HT1080 (cell line): ENCODE data around the gene PTCH2. TPM values are rescaled to one million over a fixed set of nuclear protein-coding genes. Genes with fewer than 3 reads are reported as not detected.
A peak's percentile ranks its signal among the peaks of the same experiment; 100 is the strongest.
"Not testable (repeated sequence)": the region's sequence is repeated elsewhere in the genome, so short reads cannot be mapped to it uniquely, and the experiment has no call there.

Experiments
- DNase-seq: peaks from one replicate; pipeline ENCODE4 v3.0.0-alpha.2; 2015; ENCODE audit warnings: low read depth
- total RNA-seq: library from RNA; depleted of rRNA; stranded (reverse); fragments of >200 nt; shearing (Covaris generic); gene quantifications from 2 replicates; pipeline ENCODE4 v1.2.3, GENCODE V29; 2014

Gene PTCH2
- total RNA-seq, 1 experiment from 2014 or later = not detected

DNA sequence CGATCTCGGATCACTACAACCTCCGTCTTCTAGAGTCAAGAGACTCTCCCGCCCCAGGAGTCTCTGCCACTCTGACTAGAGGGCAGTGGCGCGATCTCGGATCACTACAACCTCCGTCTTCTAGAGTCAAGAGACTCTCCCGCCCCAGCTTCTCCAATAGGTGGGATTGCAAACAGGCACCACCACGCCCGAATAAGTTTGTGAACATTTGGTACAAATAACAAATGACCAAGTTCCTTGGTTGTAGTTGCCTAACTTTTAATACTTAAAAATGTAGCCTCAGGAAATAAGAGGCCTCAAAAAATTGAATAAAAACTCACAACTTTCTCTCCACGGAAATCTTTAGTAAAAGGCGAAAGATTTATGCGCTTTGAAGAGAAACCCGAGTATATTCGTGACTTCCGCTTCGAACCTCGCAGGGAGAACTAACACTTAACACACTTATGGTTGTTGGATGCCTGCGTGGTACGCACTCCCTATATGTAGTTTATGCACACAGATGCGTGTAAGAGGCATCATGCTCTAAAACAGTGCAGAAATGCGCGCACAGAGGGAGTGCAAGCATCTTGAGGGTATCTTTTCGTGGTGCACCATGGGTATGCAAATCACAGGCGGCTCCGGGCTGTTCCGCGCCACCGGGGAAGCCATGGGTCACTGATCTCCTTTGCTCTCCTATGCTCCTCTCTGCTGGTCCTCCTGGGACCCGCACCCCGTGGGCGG is 23.3 kb downstream of the PTCH2 start:
- peak; percentile 95 for DNase-seq

- DNase-seq = no peak
Observed at GRCh38 chr1:44819196-44819607, 23.9 kb downstream of the PTCH2 start.

DNA sequence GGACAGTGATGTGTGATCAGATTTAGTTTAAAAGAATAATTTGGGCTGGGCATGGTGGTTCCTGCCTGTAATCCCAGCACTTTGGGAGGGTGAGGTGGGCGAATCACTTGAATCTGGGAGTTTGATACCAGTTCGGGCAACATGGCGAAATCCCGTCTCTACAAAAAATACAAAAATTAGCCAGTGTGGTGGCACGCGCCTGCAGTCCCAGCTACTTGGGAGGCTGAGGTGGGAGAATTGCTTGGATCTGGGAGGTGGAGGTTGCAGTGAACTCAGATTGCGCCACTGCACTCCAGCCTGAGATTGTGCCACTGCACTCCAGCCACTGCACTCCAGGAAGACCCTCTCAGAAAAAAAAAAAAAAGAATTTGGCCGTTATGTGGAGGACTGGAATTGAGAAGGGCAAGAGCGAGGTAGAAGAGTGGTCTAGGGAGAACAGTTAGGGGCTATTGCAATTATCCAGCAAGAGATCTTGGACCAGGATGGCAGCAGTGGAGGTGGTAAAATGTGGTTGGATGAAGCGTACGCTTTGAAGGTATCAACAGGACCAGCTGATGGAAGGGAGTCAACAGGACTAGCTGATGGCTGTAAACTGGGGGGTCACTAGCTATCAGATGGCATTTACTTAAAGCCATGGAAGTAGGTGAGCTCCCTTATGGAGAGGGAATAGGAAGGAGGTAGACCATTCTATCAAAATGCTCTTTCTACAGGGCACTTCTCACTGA is 25.1 kb downstream of the PTCH2 start:
- DNase-seq = no peak

DNA sequence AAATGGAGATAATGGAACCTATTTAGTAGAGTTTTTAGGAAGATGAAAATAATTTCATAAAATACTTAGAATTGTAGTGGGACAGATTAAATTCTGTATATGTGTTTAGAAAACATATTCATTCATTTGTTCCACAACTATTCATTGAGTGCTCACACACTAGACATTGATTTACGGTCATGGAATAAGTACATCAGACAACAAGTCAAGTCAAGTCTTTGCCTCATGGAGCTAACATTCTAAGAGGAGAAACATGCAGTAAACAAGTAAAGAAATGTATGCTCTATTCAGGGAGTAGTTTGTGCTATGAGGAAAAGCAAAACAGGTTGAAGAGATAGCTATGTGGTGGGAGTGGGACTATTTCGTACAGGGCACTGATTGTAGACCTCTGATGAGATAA is 25.7 kb downstream of the PTCH2 start:
- no peak for DNase-seq

DNA sequence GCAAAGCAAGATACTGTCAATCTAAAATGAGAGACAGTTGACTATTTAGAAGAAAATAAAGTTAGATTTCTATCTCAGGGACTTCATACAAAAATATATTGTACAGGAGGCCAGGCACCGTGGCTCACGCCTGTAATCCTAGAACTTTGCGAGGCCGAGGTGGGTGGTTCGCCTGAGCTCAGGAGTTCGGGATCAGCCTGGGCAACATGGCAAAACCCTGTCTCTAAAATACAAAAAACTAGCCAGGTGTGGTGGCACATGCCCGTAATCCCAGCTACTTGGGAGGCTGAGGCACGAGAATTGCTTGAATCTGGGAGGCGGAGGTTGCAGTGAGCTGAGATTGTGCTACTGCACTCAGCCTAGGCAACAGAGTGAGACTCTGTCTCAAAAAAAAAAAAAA is 27.1 kb downstream of the PTCH2 start:
- DNase-seq = not testable (repeated sequence)

- DNase-seq = no peak
Observed at GRCh38 chr1:44812822-44813543, 30.1 kb downstream of the PTCH2 start.

DNA sequence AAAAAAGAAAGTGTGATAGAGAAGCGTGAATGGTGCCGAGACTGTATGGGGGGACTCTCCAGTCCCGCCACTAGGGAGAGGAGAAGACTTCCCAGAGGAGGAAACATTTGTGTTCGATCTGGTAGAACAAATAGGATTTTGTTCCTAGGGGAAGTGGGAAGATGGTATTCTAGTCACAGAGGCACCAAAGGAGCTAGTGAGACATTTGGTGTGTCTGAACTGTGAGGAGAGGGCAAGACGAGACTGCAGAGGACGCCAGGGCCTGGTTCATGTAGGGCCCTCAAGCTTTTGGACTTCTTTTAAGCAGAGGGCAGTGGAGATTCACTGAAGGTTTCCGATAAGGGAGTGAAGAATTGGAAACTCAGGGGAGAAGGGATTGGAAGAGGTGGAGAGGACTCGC is 31.8 kb downstream of the PTCH2 start:
- DNase-seq = no peak

DNA sequence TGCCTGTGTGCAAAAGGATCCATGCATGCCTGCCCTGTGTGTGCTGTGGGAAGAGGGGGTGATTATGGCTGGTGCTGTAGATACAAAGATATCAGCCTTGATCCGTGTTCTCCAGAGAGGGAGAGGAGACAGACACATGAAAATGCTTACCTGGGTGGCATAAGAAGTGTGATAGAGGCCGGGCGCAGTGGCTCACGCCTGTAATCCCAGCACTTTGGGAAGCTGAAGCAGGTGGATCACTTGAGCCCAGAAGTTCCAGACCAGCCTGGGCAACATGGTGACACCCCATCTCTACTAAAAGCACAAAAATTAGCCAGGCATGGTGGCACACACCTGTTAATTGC is 32.3 kb downstream of the PTCH2 start:
- not testable (repeated sequence) for DNase-seq

GRCh38 chr1:44810101-44810761 is 32.8 kb downstream of the PTCH2 start:
- peak; percentile 23 for DNase-seq

DNA sequence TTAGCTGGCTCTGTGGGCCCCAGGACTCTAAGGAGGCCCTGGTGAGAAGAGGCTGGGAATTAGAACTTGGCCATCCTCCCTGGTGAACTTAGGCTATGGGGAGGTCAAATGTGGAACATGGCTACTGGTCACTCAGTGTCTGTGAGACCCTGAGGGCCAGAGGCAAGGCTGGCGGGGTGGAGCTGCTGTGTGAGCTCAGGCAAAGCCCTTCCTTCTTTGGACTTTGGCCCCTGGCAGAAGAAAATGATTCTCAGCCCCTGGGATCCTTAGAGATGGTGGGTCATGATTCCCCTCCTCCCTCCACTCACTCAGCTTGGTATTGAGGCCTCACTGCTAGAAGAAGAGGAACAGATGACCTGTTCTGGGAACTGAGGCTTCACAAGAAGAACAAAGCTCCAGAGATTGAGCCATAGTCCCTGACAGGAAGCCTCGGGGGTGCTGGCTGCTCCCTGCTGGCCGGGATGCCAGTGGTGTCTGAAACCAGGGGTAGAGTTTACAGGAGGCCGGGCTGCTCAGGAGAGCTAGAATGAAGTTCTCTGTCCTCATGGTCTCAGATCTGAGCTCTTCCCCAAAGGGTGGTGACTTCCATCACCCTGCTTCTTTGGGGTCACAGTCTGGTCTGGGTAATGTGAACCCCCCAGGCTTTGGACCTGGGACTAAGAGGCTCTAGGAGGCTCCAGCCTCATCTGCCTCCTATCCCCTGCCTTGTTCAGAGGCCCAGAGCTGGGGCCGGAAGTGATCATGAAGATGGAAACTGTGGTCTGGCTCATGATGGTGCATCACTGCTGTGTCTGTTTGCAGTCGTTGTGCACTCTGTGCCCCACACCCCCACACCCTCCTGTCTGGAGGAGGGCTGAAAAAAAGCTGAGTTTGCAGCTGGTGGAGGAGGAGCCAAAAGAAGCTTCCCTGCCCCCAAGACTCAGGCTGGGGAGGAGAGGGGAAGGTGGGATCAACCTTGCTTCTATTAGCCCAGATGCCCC is 33.8 kb downstream of the PTCH2 start:
- peak; percentile 76 for DNase-seq

DNA sequence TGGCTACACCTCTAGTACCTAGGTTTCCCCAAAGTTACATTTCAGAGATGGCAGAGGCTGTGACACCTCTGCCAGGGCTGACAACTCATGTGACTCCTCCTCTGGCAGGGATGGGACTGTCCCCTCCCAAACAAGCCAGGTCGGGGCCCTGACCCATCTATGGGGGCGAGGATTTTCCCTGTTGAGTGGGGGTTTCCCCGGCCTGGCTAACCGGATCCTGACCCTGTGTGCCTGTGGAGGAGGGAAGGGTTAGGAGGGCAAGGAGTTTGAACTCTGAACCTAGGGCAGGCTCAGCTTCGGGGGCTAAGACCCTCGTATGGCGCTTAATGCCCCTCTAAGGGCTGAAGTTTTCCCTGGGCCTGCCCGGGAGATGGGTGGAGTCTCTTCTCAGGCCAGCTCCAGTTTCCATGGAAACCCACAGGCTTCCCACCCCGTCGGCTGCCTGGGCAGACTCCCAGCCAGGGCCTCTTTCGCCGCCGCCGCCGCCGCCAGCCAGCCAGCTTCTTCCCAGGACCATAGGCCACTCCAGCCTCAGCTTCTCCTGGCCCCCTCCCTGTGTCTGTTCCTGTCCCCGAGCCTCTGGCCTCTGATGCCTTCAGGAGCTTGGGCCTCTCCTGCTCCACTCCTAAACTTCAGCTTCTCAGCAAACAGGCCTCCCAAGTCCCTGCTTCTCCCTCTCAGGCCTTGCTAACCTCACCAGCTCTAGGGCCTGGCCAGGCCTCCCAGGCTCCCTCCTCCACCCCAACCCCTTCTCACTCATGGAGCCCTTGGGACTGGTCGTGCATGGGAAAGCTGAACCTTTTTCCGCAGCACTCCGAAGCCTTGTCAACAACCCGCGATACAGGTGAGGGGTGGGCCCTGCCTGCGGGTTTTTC is 34.8 kb downstream of the PTCH2 start, which contains the start of gene BTBD19:
Gene BTBD19, plus strand, starts transcription at position 461 of the 875 bp plus-strand sequence. Its CDS starts 298 bp downstream, at position 759.
- DNase-seq = peak; percentile 87

- peak; percentile 99 for DNase-seq
Observed at GRCh38 chr1:44807364-44808062, 35.5 kb downstream of the PTCH2 start.

DNA sequence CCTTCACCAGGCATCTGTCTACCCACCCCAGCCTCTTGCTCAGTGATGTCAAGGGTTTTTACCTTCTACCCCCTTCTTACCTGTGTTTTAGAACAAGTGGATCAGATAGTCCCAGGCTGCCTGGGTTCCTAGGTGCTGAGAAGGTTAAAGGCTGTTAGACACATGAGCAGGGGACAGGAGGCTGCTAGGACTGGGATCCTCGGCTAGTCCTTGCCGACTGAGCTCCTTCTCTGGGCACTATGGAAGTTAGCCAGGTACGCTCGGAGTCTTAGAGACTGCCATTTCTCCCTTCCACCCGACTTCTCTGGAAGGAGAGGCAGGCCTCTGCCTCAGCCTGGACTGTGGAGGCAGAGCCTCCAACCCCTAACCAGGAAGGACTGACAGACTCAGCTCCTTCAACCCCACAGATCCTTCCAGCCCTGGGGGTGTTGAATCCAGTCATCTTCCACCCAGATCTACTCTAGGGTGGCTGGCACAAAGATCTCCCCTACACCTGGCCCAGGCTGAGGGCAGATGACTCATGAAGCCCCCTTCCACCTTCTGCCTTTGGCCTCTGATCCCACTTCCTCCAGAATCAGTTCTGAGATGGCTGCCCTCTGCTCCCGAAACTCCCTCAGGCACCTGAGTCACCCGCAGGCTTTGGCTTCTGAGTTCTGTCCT is 36.2 kb downstream of the PTCH2 start, which contains the start of gene DYNLT4:
Gene DYNLT4, minus strand, starts transcription at position 648 of the 660 bp plus-strand sequence. CDS start 683 bp downstream, outside the sequence.
- DNase-seq = no peak

GRCh38 chr1:44806025-44806703 is 36.9 kb downstream of the PTCH2 start:
- no peak for DNase-seq

DNA sequence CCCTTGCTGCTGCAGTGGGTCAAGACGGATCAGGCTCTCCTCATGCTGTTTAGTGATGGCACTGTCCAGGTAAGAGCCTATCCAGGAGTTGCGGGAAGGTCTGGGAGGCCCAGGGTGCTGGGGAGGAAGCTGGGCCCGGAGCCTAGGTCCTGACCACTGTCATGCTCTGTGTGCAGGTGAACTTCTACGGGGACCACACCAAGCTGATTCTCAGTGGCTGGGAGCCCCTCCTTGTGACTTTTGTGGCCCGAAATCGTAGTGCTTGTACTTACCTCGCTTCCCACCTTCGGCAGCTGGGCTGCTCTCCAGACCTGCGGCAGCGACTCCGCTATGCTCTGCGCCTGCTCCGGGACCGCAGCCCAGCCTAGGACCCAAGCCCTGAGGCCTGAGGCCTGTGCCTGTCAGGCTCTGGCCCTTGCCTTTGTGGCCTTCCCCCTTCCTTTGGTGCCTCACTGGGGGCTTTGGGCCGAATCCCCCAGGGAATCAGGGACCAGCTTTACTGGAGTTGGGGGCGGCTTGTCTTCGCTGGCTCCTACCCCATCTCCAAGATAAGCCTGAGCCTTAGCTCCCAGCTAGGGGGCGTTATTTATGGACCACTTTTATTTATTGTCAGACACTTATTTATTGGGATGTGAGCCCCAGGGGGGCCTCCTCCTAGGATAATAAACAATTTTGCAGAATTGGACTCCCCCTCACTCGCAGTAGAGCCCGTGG is 37.6 kb downstream of the PTCH2 start:
- DNase-seq = no peak

GRCh38 chr1:44803312-44804095 is 39.5 kb downstream of the PTCH2 start:
- DNase-seq = no peak
